Thoracic aorta (tissue), 2 donors: ENCODE results near the gene NCKAP5L. TPM values are rescaled to one million over a fixed set of nuclear protein-coding genes. Genes with fewer than 3 reads are reported as not detected.

ENCODE experiments used
- ATAC-seq: fragments of 150-250 bp; one replicate; pipeline ENCODE4 v1.8.0; 2017; ENCODE audit warnings: low read depth; ENCODE audit not compliant: insufficient number of reproducible peaks, low FRiP score
- DNase-seq: peaks from one replicate; pipeline ENCODE4 v3.0.0-alpha.2; 2020; ENCODE audit warnings: low spot score
- H3K27ac ChIP-seq, 2 donors: fragments of 200-600 bp; sonication (generic); 1 replicate in 1 of 2; 2 replicates in 1 of 2; pipeline ENCODE4 v1.5.1; 2016; ENCODE audit warnings: mild to moderate bottlenecking in 2 of 2, moderate library complexity in 2 of 2
- H3K27me3 ChIP-seq: fragments of 200-600 bp; sonication (generic); replicated peaks from 2 replicates; pipeline ENCODE4 v1.6.0; 2016; ENCODE audit warnings: mild to moderate bottlenecking; ENCODE audit not compliant: insufficient read depth
- H3K36me3 ChIP-seq: fragments of 200-600 bp; sonication (generic); one replicate; pipeline ENCODE4 v1.5.1; 2016
- H3K4me1 ChIP-seq, 2 donors: fragments of 200-600 bp; sonication (generic); 1 replicate in 1 of 2; 2 replicates in 1 of 2; pipeline versions ENCODE4 v1.5.1 to v1.6.0; 2016; ENCODE audit warnings: low read depth in 2 of 2, mild to moderate bottlenecking in 1 of 2; ENCODE audit not compliant: control insufficient read depth in 1 of 2
- H3K4me3 ChIP-seq: fragments of 200-600 bp; sonication (generic); 2 replicates; pipeline ENCODE4 v1.5.1; 2016; ENCODE audit warnings: mild to moderate bottlenecking
- H3K9me3 ChIP-seq: fragments of 200-600 bp; sonication (generic); 2 replicates; pipeline ENCODE4 v1.5.1; 2016
- CTCF ChIP-seq: fragments of 200-600 bp; sonication (generic); IDR thresholded peaks from one replicate; pipeline ENCODE4 v1.5.1; 2019; ENCODE audit warnings: antibody characterized with exemption
- total RNA-seq, 2 donors: library from RNA; depleted of rRNA; stranded (reverse); fragments of >200 nt; gene quantifications; one replicate each; pipeline versions ENCODE4 v1.1.0 to v1.2.3, GENCODE V29; 2016

NCKAP5L gene
- total RNA-seq, 2 donors from 2014 or later, result 34.9 to 38.0 TPM

DNA sequence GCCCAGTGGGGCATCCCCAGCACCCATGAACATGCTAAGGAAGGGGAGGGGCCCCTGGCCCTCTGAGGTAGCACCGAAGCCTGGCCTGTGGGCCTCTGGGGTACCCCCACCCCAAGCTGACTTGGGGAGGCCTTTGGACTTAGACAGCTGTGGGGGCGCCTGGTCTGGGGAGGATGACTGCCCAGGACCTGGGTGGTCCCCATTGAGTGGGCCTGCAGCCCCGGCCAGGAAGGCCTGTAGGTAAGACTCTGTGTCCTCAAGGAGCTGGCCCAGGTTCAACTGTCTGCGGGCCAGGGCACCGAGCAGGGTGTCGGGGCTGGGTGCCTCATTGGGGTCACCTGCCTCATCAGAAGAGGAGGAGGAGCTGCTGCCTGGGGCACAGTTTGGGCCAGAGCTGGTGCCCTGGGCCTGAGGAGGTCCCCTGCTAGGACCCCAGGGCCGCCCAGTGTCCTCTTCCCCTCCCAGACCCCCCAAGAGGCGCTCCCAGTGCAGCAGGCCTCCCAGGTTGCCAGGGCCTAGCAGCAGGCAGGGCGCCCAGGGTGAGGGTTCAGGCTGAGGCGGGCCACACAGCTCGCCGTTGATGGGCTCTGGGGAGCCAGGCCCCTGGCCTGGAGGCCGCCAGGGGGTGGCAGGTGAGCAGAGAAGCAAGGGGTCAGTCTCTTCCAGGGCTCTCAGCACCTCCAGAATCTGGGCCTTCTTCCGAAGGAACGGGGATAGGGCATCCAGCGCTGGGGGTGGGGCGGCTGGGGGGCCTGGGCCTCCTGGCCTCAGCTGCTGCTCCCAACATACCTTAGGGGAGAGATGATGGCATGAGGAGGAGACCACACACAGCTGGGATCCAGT is 31.4 kb downstream of the NCKAP5L start:
- TF ChIP-seq CTCF, result no peak
- Histone ChIP-seq H3K4me3 (no peak overlapping the region), H3K27me3 (no peaks in the 10 kb centered on the region), H3K9me3 (no peaks in the 10 kb centered on the region), H3K4me1 (peaks cover 0 to 16% of the 10 kb centered on the region in 2 donors), H3K36me3 (peaks cover 50% of the 10 kb centered on the region), H3K27ac (no peak overlapping the region)
- DNase-seq, result no peak
- ATAC-seq, result no peak

- Histone ChIP-seq H3K27ac (no peak overlapping the region), H3K4me1 (peaks cover 0 to 11% of the 10 kb centered on the region in 2 donors), H3K27me3 (no peaks in the 10 kb centered on the region), H3K9me3 (no peaks in the 10 kb centered on the region), H3K4me3 (no peak overlapping the region), H3K36me3 (peaks cover 48% of the 10 kb centered on the region)
- DNase-seq (no peak), ATAC-seq (no peak)
- no peak for TF ChIP-seq CTCF
Measured at GRCh38 chr12:49796155-49796554, 32.1 kb downstream of the NCKAP5L start.

GRCh38 chr12:49795654-49796105 is 32.5 kb downstream of the NCKAP5L start:
- Histone ChIP-seq H3K36me3 (peaks cover 48% of the 10 kb centered on the region), H3K27ac (no peak overlapping the region), H3K4me3 (no peak overlapping the region), H3K4me1 (peaks cover 0 to 6% of the 10 kb centered on the region in 2 donors), H3K9me3 (no peaks in the 10 kb centered on the region), H3K27me3 (no peaks in the 10 kb centered on the region)
- TF ChIP-seq CTCF, result no peak
- ATAC-seq (no peak), DNase-seq (no peak)

GRCh38 chr12:49794811-49795653 is 33.2 kb downstream of the NCKAP5L start:
- ATAC-seq, result no peak
- H3K36me3 ChIP-seq, result peaks cover 47% of the 10 kb centered on the region
- no peaks in the 10 kb centered on the region for H3K27me3 ChIP-seq
- H3K27ac ChIP-seq, result no peak overlapping the region
- H3K4me1 ChIP-seq, result peaks cover 0 to under 1% of the 10 kb centered on the region in 2 donors
- no peaks in the 10 kb centered on the region for H3K9me3 ChIP-seq
- no peak for DNase-seq
- H3K4me3 ChIP-seq, result no peak overlapping the region
- no peak for TF ChIP-seq CTCF

DNA sequence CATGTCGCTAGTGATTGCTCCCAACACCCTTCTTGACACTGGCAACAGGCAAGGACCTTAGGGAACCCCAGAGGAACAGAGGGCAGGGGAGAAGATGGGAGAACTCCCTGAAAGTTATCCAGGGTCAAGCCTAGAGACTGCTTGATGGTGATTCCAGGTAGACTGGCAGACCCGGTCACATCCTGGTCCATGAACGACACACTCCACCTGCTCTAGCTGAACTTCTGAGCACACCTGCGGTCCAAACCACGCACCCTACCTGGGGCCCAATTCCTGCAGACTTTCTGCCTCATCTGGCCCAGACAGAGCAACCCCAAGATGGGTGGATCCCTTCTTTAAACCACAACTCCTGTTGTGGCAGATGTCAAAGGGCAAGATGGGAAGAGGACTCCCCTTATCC is 34.2 kb downstream of the NCKAP5L start:
- no peak overlapping the region for H3K4me3 ChIP-seq
- DNase-seq, result no peak

More for the DNA sequence above, 34.2 kb downstream of the NCKAP5L start:
- Histone ChIP-seq H3K36me3 (peaks cover 42% of the 10 kb centered on the region), H3K4me1 (no peaks in the 10 kb centered on the region), H3K27me3 (no peaks in the 10 kb centered on the region), H3K9me3 (no peaks in the 10 kb centered on the region), H3K27ac (no peak overlapping the region)
- TF ChIP-seq CTCF, result no peak
- no peak for ATAC-seq
